K562 (cell line): ENCODE data around the gene POC1B. TPM values are rescaled to one million over a fixed set of nuclear protein-coding genes. Genes with fewer than 3 reads are reported as not detected.

Source experiments
- ARNT ChIP-seq, 2 experiments: fragments of 450-650 bp; IDR thresholded peaks; 2 replicates each; pipeline ENCODE4 v1.6.1; 2016; ENCODE audit warnings: mild to moderate bottlenecking in 1 of 2
- BRF1 ChIP-seq: IDR thresholded peaks from 3 replicates; pipeline ENCODE4 v1.6.1; 2011; ENCODE audit warnings: borderline replicate concordance, mild to moderate bottlenecking; ENCODE audit not compliant: insufficient read length; ENCODE audit errors: extremely low read depth
- CBX1 ChIP-seq: sonication (generic); IDR thresholded peaks from 2 replicates; pipeline ENCODE4 v1.6.1; 2016; ENCODE audit warnings: antibody characterized with exemption, low read depth, mild to moderate bottlenecking
- FOXA3 ChIP-seq, 2 experiments: fragments of 450-650 bp in 1 of 2; sonication (generic) in 1 of 2; formaldehyde crosslinking; IDR thresholded peaks in 1 of 2; conservative IDR thresholded peaks in 1 of 2; 2 replicates each; pipeline versions ENCODE4 v1.4.0 to v1.8.0; 2020 to 2022; ENCODE audit warnings: mild to moderate bottlenecking in 2 of 2, missing genetic modification reagents in 1 of 2
- FOXJ2 ChIP-seq: fragments of 200-800 bp; sonication (Bioruptor generic); IDR thresholded peaks from 2 replicates; pipeline ENCODE4 v1.6.1; 2016; ENCODE audit warnings: missing genetic modification characterization, missing compliant biosample characterization
- FOXJ3 ChIP-seq: sonication (generic); formaldehyde crosslinking; IDR thresholded peaks from 2 replicates; pipeline ENCODE4 v1.4.0; 2020; ENCODE audit warnings: mild to moderate bottlenecking, missing genetic modification reagents
- GABPA ChIP-seq: fragments of 200-800 bp; sonication (Bioruptor generic); conservative IDR thresholded peaks from 2 replicates; pipeline ENCODE4 v1.6.1; 2016; ENCODE audit warnings: low read depth, missing genetic modification characterization, missing compliant biosample characterization
- HCFC1 ChIP-seq: IDR thresholded peaks from 2 replicates; pipeline ENCODE4 v1.6.1; 2012; ENCODE audit warnings: low read depth, low read length, improper control_type of control experiment
- HNRNPUL1 ChIP-seq: fragments of 200-400 bp; formaldehyde crosslinking; IDR thresholded peaks from 2 replicates; pipeline ENCODE4 v1.6.1; 2017; ENCODE audit warnings: low read length
- HSF4 ChIP-seq: fragments of 250-450 bp; sonication (Bioruptor Pico); IDR thresholded peaks from 2 replicates; pipeline ENCODE4 v2.1.2; 2022; ENCODE audit warnings: mild to moderate bottlenecking, moderate library complexity, borderline replicate concordance
- MCM3 ChIP-seq: fragments of 450-650 bp; IDR thresholded peaks from 2 replicates; pipeline ENCODE4 v1.6.1; 2016
- SNAPC5 ChIP-seq: fragments of 250-450 bp; sonication (Bioruptor Pico); IDR thresholded peaks from 2 replicates; pipeline ENCODE4 v1.8.0; 2021; ENCODE audit warnings: moderate library complexity, mild to moderate bottlenecking, inconsistent platforms
- SRSF3 ChIP-seq: fragments of 200-400 bp; formaldehyde crosslinking; IDR thresholded peaks from 2 replicates; pipeline ENCODE4 v1.6.1; 2016; ENCODE audit warnings: mild to moderate bottlenecking, low read length, moderate library complexity; ENCODE audit not compliant: insufficient read depth
- TCF3 ChIP-seq: sonication (generic); formaldehyde crosslinking; IDR thresholded peaks from 2 replicates; pipeline ENCODE4 v1.4.0; 2020; ENCODE audit warnings: mild to moderate bottlenecking, missing genetic modification reagents
- TCFL5 ChIP-seq: fragments of 250-450 bp; sonication (Bioruptor Pico); conservative IDR thresholded peaks from 2 replicates; pipeline ENCODE4 v1.6.1; 2021; ENCODE audit warnings: mild to moderate bottlenecking, moderate library complexity, matching md5 sums
- TEAD1 ChIP-seq, 2 experiments: fragments of 450-650 bp in 1 of 2; sonication (generic) in 1 of 2; formaldehyde crosslinking; IDR thresholded peaks; 2 replicates each; pipeline versions ENCODE4 v1.4.0 to v1.8.0; 2020 to 2022; ENCODE audit warnings: mild to moderate bottlenecking in 2 of 2, missing genetic modification reagents in 1 of 2
- ZFX ChIP-seq: sonication (generic); formaldehyde crosslinking; IDR thresholded peaks from 2 replicates; pipeline ENCODE4 v1.8.0; 2022; ENCODE audit warnings: mild to moderate bottlenecking, missing genetic modification reagents, moderate library complexity
- ZNF23 ChIP-seq: fragments of 250-450 bp; sonication (Bioruptor Pico); IDR thresholded peaks from 2 replicates; pipeline ENCODE4 v1.4.0; 2020; ENCODE audit warnings: mild to moderate bottlenecking
- ZNF280B ChIP-seq: fragments of 250-450 bp; sonication (Bioruptor Pico); IDR thresholded peaks from 2 replicates; pipeline ENCODE4 v1.5.1; 2021; ENCODE audit warnings: mild to moderate bottlenecking
- ZNF318 ChIP-seq, 2 experiments: fragments of 450-650 bp; IDR thresholded peaks; 2 replicates each; pipeline ENCODE4 v1.6.1; 2016; ENCODE audit warnings: mild to moderate bottlenecking in 2 of 2, borderline replicate concordance in 1 of 2, low read depth in 1 of 2, moderate library complexity in 1 of 2
- ZNF384 ChIP-seq: IDR thresholded peaks from 2 replicates; pipeline ENCODE4 v1.6.1; 2012; ENCODE audit warnings: low read depth, low read length, improper control_type of control experiment
- polyA plus RNA-seq, 8 experiments: library from polyadenylated mRNA; depleted of rRNA in 4 of 8; stranded (reverse) in 5 of 8; unstranded in 3 of 8; fragments of >200 nt; fragmentation: Nextera tagmentation in 2 of 8; fragmentation: Illumina TruSeq in 1 of 8; extraction: Ambion mirVana in 2 of 8; extraction: Trizol in 1 of 8; gene quantifications; 2 replicates each; pipeline versions ENCODE4 v1.2.1 to v1.2.3, GENCODE V29; 2011 to 2014; ENCODE audit warnings: inconsistent platforms in 1 of 8, missing spikeins in 1 of 8
- total RNA-seq, 7 experiments: library from RNA; depleted of rRNA in 6 of 7; stranded (reverse); fragments of >200 nt in 6 of 7; fragmentation: Illumina TruSeq in 2 of 7; extraction: Trizol in 2 of 7; gene quantifications; 2 replicates each; pipeline versions ENCODE4 v1.2.1 to v1.2.3, GENCODE V29; 2011 to 2021; ENCODE audit warnings: low replicate concordance in 1 of 7

Gene POC1B
- total and polyA plus RNA-seq, 9 of the 15 experiments (the other 6 are each of a cell fraction or from before 2014, with no cell fraction given) = 4.5 to 16.1 (median 10.4) TPM

- TF ChIP-seq ZNF280B (CRISPR knock-in tag) (no peak), TCF3 (no peak), FOXJ3 (no peak), SRSF3 (no peak), HNRNPUL1 (no peak), ARNT (IDR thresholded peaks at IDR 0.05) (no peak), ZFX (no peak), ZNF384 (peak; percentile 98), BRF1 (no peak), FOXA3 (CRISPR knock-in tag; conservative IDR thresholded peaks at IDR 0.05 in 1 of 2, IDR thresholded peaks at IDR 0.05 in 1 of 2) (no peak), FOXJ2 (no peak), ZNF23 (CRISPR knock-in tag) (no peak), MCM3 (no peak), TEAD1 (CRISPR knock-in tag; IDR thresholded peaks at IDR 0.05) (peak in 1 of 2 experiments; percentile 38; a peak in 1 of 4 replicates), CBX1 (no peak), SNAPC5 (no peak), ZNF318 (IDR thresholded peaks at IDR 0.05; ENCODE audit: borderline replicate concordance in 1 of 2, low read depth in 1 of 2) (peak in 1 of 2 experiments; percentile 74; a peak in 2 of 4 replicates), HSF4 (CRISPR knock-in tag) (no peak), HCFC1 (no peak), TCFL5 (CRISPR knock-in tag) (no peak), GABPA (tag) (no peak; the same call in 1 of the 2 replicates)
Measured at GRCh38 chr12:89566615-89567014, 40.8 kb upstream of the POC1B start (continued).
